ENCODE results near the gene GAL3ST3.

GAL3ST3 gene

DNA sequence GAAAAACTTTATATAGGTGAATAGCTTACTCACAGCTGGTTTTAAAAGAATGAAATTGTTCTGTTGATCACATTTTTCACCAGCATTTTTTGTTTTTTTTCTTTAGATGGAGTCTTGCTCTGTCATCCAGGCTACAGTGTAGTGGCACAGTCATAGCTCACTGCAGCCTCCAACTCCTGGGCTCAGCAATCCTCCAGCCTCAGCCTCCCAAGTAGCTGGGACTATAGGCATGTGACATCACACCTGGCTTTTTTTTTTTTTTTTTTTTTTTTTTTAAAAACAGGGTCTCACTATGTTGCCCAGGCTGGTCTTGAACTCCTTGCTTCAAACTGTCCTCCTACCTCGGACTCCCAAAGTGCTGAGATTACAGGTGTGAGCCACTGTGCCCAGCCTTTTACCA is 24.7 kb upstream of the GAL3ST3 start:
- no peak overlapping the region for H3K4me3 ChIP-seq (ENCODE audit: low read length)
- no peak for DNase-seq (ENCODE audit: low read depth)

GRCh38 chr11:66072518-66072917 is 23.6 kb upstream of the GAL3ST3 start:
- TF ChIP-seq, protein P1, sequence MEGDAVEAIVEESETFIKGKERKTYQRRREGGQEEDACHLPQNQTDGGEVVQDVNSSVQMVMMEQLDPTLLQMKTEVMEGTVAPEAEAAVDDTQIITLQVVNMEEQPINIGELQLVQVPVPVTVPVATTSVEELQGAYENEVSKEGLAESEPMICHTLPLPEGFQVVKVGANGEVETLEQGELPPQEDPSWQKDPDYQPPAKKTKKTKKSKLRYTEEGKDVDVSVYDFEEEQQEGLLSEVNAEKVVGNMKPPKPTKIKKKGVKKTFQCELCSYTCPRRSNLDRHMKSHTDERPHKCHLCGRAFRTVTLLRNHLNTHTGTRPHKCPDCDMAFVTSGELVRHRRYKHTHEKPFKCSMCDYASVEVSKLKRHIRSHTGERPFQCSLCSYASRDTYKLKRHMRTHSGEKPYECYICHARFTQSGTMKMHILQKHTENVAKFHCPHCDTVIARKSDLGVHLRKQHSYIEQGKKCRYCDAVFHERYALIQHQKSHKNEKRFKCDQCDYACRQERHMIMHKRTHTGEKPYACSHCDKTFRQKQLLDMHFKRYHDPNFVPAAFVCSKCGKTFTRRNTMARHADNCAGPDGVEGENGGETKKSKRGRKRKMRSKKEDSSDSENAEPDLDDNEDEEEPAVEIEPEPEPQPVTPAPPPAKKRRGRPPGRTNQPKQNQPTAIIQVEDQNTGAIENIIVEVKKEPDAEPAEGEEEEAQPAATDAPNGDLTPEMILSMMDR (IDR thresholded peaks at IDR 0.05; ENCODE audit: insufficient read depth, low read depth, low read length, missing control alignments): no peak
- no peak overlapping the region for H3K4me3 ChIP-seq (ENCODE audit: low read length)
- DNase-seq (ENCODE audit: low read depth): no peak

More for the DNA sequence above, 24.7 kb upstream of the GAL3ST3 start:
- TF ChIP-seq, protein P1 (IDR thresholded peaks at IDR 0.05; ENCODE audit: insufficient read depth, low read depth, low read length, missing control alignments): no peak

DNA sequence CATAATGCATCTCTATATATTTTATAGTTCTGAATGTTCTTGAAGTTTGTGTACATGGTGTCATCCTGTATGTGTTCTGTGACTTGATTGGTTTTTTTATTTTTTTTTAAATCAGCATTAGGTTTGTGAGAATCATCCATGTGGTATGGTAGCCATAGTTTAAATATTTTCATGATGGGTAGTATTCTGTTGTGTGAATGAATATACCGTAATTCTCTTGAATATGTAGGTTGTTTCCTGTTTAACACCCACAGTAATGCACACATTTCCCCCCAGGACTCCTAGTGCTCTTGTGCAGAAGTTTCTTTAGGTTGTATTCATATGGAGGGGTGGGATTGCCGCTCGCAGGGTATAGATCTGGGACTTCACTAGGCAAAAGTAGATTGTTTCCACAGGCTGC is 23.1 kb upstream of the GAL3ST3 start:
- no peak for DNase-seq (ENCODE audit: low read depth)
- TF ChIP-seq, protein P1 (IDR thresholded peaks at IDR 0.05; ENCODE audit: insufficient read depth, low read depth, low read length, missing control alignments): no peak
- H3K4me3 ChIP-seq (ENCODE audit: low read length): no peak overlapping the region

DNA sequence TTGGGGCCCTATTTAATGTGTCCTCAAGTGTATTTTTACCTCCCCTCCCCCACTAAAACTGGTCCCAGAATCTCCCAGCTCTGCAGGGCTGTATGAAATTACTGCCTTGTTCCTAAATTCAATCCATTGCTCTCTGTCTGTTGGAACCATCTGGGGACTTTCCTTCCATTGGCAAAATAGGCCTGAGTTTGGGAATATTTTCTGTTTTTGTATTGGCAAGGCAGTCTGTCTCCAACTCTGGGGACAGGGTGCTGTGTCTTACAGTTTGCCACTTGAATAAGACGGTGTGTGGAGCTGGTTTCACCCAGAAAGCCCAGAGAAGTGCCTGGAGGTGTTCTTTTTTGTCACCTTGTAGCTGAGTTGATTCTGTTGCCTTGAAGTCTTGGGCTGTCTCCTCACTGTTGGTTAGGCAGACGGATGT is 22.4 kb upstream of the GAL3ST3 start:
- no peak for DNase-seq (ENCODE audit: low read depth)
- H3K4me3 ChIP-seq (ENCODE audit: low read length): peak overlapping the region; percentile 64
- TF ChIP-seq, protein P1 (IDR thresholded peaks at IDR 0.05; ENCODE audit: insufficient read depth, low read depth, low read length, missing control alignments): no peak

- TF ChIP-seq, protein P1 (IDR thresholded peaks at IDR 0.05; ENCODE audit: insufficient read depth, low read depth, low read length, missing control alignments): no peak
- peak overlapping the region; percentile 64 for H3K4me3 ChIP-seq (ENCODE audit: low read length)
- DNase-seq (ENCODE audit: low read depth): peak; percentile 53
Observed at GRCh38 chr11:66070604-66071380, 21.8 kb upstream of the GAL3ST3 start.

DNA sequence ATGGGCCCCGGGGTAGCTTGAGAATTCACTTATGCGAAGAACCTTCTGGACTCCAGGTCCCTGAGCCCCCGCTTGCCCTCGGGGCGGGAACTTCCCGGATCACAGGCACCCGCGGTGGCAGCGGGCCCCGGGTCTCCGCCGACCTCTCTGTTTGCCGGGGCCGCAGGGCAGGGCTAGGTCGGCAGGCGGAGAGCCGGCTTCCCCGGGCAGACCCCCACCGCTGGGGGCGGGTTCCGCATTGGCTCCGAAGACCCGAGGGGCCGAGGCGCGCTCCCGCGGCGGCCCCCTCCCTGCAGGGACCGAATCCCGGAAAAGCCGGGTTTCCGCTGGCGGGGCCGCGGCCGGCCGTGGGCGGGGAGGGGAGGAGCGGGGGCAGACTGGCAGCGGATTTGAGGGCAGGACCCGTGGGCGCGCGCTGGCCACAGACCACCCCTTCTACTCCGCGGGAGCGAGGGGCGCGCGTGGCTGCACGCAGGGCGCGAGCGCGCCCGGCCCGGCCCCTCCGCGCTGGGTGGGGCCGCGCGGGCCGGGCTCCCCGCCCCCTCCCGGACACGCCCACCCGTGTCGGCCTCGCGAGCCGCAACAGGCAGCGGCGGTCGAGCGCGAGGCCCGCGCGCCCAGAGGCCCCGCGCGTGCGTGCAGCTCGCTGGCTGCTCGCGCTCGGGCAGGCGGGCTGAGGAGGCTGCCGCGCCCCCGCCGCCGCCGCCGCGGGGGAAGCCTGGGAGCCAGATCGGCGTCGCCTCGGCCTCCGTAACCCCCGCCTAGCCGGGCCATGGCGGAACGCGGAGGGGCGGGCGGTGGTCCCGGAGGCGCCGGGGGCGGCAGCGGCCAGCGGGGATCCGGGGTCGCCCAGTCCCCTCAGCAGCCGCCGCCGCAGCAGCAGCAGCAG is 21.0 kb upstream of the GAL3ST3 start, which contains the start of gene PACS1:
Gene PACS1 (plus strand): TSS at position 558 of the 889 bp plus-strand sequence. CDS start 215 bp downstream, at position 773.
- TF ChIP-seq, protein P1 (IDR thresholded peaks at IDR 0.05; ENCODE audit: insufficient read depth, low read depth, low read length, missing control alignments): no peak
- peak; percentile 65 for DNase-seq (ENCODE audit: low read depth)
- peak within 1 kb of the TSS; percentile 64 for H3K4me3 ChIP-seq (ENCODE audit: low read length)
